CD14-positive monocyte (primary cell): ENCODE data around the gene PITPNC1. TPM values are rescaled to one million over a fixed set of nuclear protein-coding genes. Genes with fewer than 3 reads are reported as not detected.

ENCODE experiments used
- DNase-seq, 3 donors: peaks; one replicate each; pipeline ENCODE4 v3.0.0-alpha.2; 2011 to 2022
- H2AFZ ChIP-seq: 2 replicates; pipeline ENCODE4 v1.6.0; 2012; ENCODE audit warnings: mild to moderate bottlenecking, low read depth, low read length, inconsistent platforms; ENCODE audit not compliant: insufficient read depth, poor library complexity, severe bottlenecking
- H3K27ac ChIP-seq, 2 donors: 1 replicate in 1 of 2; 2 replicates in 1 of 2; pipeline ENCODE4 v1.5.1; 2012 to 2013; ENCODE audit warnings: low read length in 2 of 2, control low read depth in 1 of 2, inconsistent platforms in 1 of 2, low read depth in 1 of 2, mild to moderate bottlenecking in 1 of 2
- H3K27me3 ChIP-seq, 2 donors: one replicate each; pipeline versions ENCODE4 v1.6.0 to v1.6.1; 2011 to 2013; ENCODE audit warnings: low read length in 2 of 2; ENCODE audit not compliant: control insufficient read depth in 2 of 2, insufficient read depth in 2 of 2
- H3K36me3 ChIP-seq, 2 donors: replicated peaks in 1 of 2; 1 replicate in 1 of 2; 2 replicates in 1 of 2; pipeline versions ENCODE4 v1.5.1 to v1.6.1; 2012 to 2013; ENCODE audit warnings: low read length in 2 of 2, control low read depth in 1 of 2, inconsistent platforms in 1 of 2, mild to moderate bottlenecking in 1 of 2; ENCODE audit not compliant: insufficient read depth in 2 of 2, control insufficient read depth in 1 of 2
- H3K4me1 ChIP-seq, 2 donors: 1 replicate in 1 of 2; 2 replicates in 1 of 2; pipeline versions ENCODE4 v1.5.1 to v1.6.1; 2012 to 2013; ENCODE audit warnings: low read length in 2 of 2, control low read depth in 1 of 2, inconsistent platforms in 1 of 2, mild to moderate bottlenecking in 1 of 2, moderate library complexity in 1 of 2; ENCODE audit not compliant: insufficient read depth in 2 of 2, control insufficient read depth in 1 of 2
- H3K4me2 ChIP-seq: replicated peaks from 2 replicates; pipeline ENCODE3; 2012; ENCODE audit warnings: low read length, moderate library complexity, mild to moderate bottlenecking; ENCODE audit not compliant: poor library complexity, severe bottlenecking; ENCODE audit errors: extremely low read depth
- H3K4me3 ChIP-seq, 3 experiments: fragments of 200-600 bp in 1 of 3; sonication (generic) in 1 of 3; replicated peaks in 1 of 3; 1 replicate in 2 of 3; 2 replicates in 1 of 3; pipeline ENCODE4 v1.5.1; 2011 to 2013; ENCODE audit warnings: low read length in 3 of 3, mild to moderate bottlenecking in 3 of 3, control low read depth in 2 of 3, low read depth in 2 of 3, inconsistent platforms in 1 of 3, moderate library complexity in 1 of 3
- H3K79me2 ChIP-seq: 2 replicates; pipeline ENCODE4 v1.6.0; 2012; ENCODE audit warnings: mild to moderate bottlenecking, control low read depth, inconsistent platforms, low read length, moderate library complexity; ENCODE audit not compliant: insufficient read depth
- H3K9ac ChIP-seq: 2 replicates; pipeline ENCODE4 v1.6.0; 2017; ENCODE audit warnings: low read length, mild to moderate bottlenecking; ENCODE audit not compliant: insufficient read depth, poor library complexity, severe bottlenecking
- H3K9me3 ChIP-seq, 2 donors: replicated peaks in 1 of 2; 1 replicate in 1 of 2; 2 replicates in 1 of 2; pipeline versions ENCODE4 v1.5.1 to v1.6.1; 2012 to 2013; ENCODE audit warnings: low read length in 2 of 2, control low read depth in 1 of 2; ENCODE audit not compliant: control insufficient read depth in 1 of 2, insufficient read depth in 1 of 2
- H4K20me1 ChIP-seq: 2 replicates; pipeline ENCODE4 v1.6.0; 2012; ENCODE audit warnings: mild to moderate bottlenecking, low read length, control low read depth, moderate library complexity; ENCODE audit not compliant: insufficient read depth
- H3K27ac Mint-ChIP-seq, 7 donors: one replicate each; pipeline ENCODE4 v1.8.0; 2020; ENCODE audit warnings: mild to moderate bottlenecking in 7 of 7, mixed read lengths in 7 of 7, moderate library complexity in 6 of 7, inconsistent platforms in 2 of 7
- H3K27me3 Mint-ChIP-seq, 3 donors: one replicate each; pipeline ENCODE4 v1.8.0; 2021 to 2022; ENCODE audit warnings: low read depth in 3 of 3, mild to moderate bottlenecking in 3 of 3, mixed read lengths in 3 of 3, moderate library complexity in 3 of 3, inconsistent platforms in 1 of 3
- H3K36me3 Mint-ChIP-seq, 2 donors: one replicate each; pipeline ENCODE4 v1.8.0; 2020; ENCODE audit warnings: mixed read lengths in 2 of 2, inconsistent platforms in 1 of 2, mild to moderate bottlenecking in 1 of 2
- H3K4me1 Mint-ChIP-seq: one replicate; pipeline ENCODE4 v1.8.0; 2020; ENCODE audit warnings: mild to moderate bottlenecking, mixed read lengths
- H3K4me3 Mint-ChIP-seq, 2 donors: one replicate each; pipeline ENCODE4 v1.8.0; 2020; ENCODE audit warnings: mild to moderate bottlenecking in 2 of 2, mixed read lengths in 2 of 2, moderate library complexity in 1 of 2
- H3K9me3 Mint-ChIP-seq, 7 donors: one replicate each; pipeline ENCODE4 v1.8.0; 2020 to 2022; ENCODE audit warnings: mixed read lengths in 7 of 7, mild to moderate bottlenecking in 6 of 7, moderate library complexity in 6 of 7, inconsistent platforms in 2 of 7
- CTCF ChIP-seq: fragments of 200-600 bp; IDR thresholded peaks from one replicate; pipeline ENCODE4 v1.8.0; 2022; ENCODE audit warnings: antibody characterized with exemption, mild to moderate bottlenecking
- WGBS: methylation state at CpG from one replicate; pipeline ENCODE4 v1.1.5; 2013; ENCODE audit warnings: missing lambda C conversion rate; ENCODE audit not compliant: insufficient coverage; 5-methylcytosine and 5-hydroxymethylcytosine counted together
- intact Hi-C, 2 donors: fragments of 100-400 bp; cut with micrococcal nuclease; formaldehyde crosslinking; loops; one replicate each; pipeline versions ENCODE4 v1.15.0 to v1.15.1; 2023
- polyA plus RNA-seq, 3 donors: library from polyadenylated mRNA; depleted of rRNA in 1 of 3; unstranded in 2 of 3; stranded (reverse) in 1 of 3; fragments of 300-500 nt in 2 of 3; fragments of >200 nt in 1 of 3; fragmentation: Illumina TruSeq in 2 of 3; gene quantifications; 1 replicate in 2 of 3; 2 replicates in 1 of 3; pipeline ENCODE4 v1.2.3, GENCODE V29; 2012 to 2021

PITPNC1 gene
- polyA plus RNA-seq, 3 donors, result 18.5 to 31.0 (median 21.7) TPM

- Histone ChIP-seq H3K4me1 (peaks cover 43 to 46% of the 10 kb centered on the region in 2 donors), H3K79me2 (peaks cover 60% of the 10 kb centered on the region), H3K9ac (no peak overlapping the region), H3K4me3 (no peak overlapping the region), H4K20me1 (peaks cover 8% of the 10 kb centered on the region), H3K4me2 (no peak overlapping the region), H3K9me3 (no peaks in the 10 kb centered on the region), H3K36me3 (no peaks in the 10 kb centered on the region), H3K27ac (peak overlapping the region in 1 of 2 donors; percentile 10), H2AFZ (no peak overlapping the region), H3K27me3 (no peaks in the 10 kb centered on the region)
- peaks cover 0 to 2% (median 0%) of the 10 kb centered on the region in 3 donors for H3K27me3 Mint-ChIP-seq
- H3K4me1 Mint-ChIP-seq, result peaks cover 41% of the 10 kb centered on the region
- 100% methylated on average over 1 of the region's 6 CpGs for WGBS
- H3K9me3 Mint-ChIP-seq, result peaks cover 0 to 3% (median 0%) of the 10 kb centered on the region in 7 donors
- TF ChIP-seq CTCF, result no peak
- DNase-seq, result no peak
- peaks cover 11 to 17% of the 10 kb centered on the region in 2 donors for H3K36me3 Mint-ChIP-seq
- H3K27ac Mint-ChIP-seq, result peak overlapping the region in 2 of 7 donors; percentile 72 to 76
- intact Hi-C loops, result no loop called here
- H3K4me3 Mint-ChIP-seq, result no peak overlapping the region
These were observed 23.1 kb downstream of the PITPNC1 start for GRCh38 chr17:67400193-67400592.

- Histone ChIP-seq H2AFZ (no peak overlapping the region), H4K20me1 (peaks cover 8% of the 10 kb centered on the region), H3K9ac (no peak overlapping the region), H3K27me3 (no peaks in the 10 kb centered on the region), H3K4me2 (peak overlapping the region; percentile 61), H3K4me3 (peak overlapping the region in 1 of 3 experiments; percentile 50), H3K27ac (peak overlapping the region; percentile 75 to 80), H3K9me3 (no peaks in the 10 kb centered on the region), H3K79me2 (peaks cover 57% of the 10 kb centered on the region), H3K36me3 (no peaks in the 10 kb centered on the region), H3K4me1 (peaks cover 43 to 46% of the 10 kb centered on the region in 2 donors)
- Mint-ChIP-seq H3K4me1 (peaks cover 41% of the 10 kb centered on the region), H3K27me3 (peaks cover 0 to 2% (median 0%) of the 10 kb centered on the region in 3 donors), H3K27ac (peak overlapping the region; percentile 81 to 92 (median 90)), H3K4me3 (peak overlapping the region; percentile 24 to 77), H3K36me3 (peaks cover 15 to 19% of the 10 kb centered on the region in 2 donors), H3K9me3 (peaks cover 0 to 3% (median 0%) of the 10 kb centered on the region in 7 donors)
- 100% methylated on average over 1 of the region's 9 CpGs for WGBS
- no peak for DNase-seq
- intact Hi-C loops, result no loop called here
- no peak for TF ChIP-seq CTCF
These were observed 24.0 kb downstream of the PITPNC1 start for GRCh38 chr17:67401106-67401505.
